IMR-90 (cell line): ENCODE results near the gene ALS2CL. TPM values are rescaled to one million over a fixed set of nuclear protein-coding genes. Genes with fewer than 3 reads are reported as not detected.

ENCODE experiments used
- POLR2A ChIP-seq: IDR thresholded peaks from 2 replicates; pipeline ENCODE4 v1.6.1; 2012; ENCODE audit warnings: mild to moderate bottlenecking, low read depth, low read length
- polyA plus RNA-seq, 3 experiments: library from polyadenylated mRNA; depleted of rRNA; stranded (reverse); fragments of >200 nt; gene quantifications; 2 replicates each; pipeline ENCODE4 v1.2.3, GENCODE V29; 2012; ENCODE audit warnings: low replicate concordance in 1 of 3
- total RNA-seq: library from RNA; depleted of rRNA; stranded (reverse); fragments of >200 nt; gene quantifications from 2 replicates; pipeline ENCODE4 v1.2.3, GENCODE V29; 2012
- TF ChIP-seq, protein P1 (sequence below): conservative IDR thresholded peaks from 2 replicates; pipeline ENCODE4 v1.5.1; 2012; ENCODE audit warnings: mild to moderate bottlenecking, low read depth, low read length, improper control_type of control experiment

Gene ALS2CL
- total and polyA plus RNA-seq, 2 of the 4 experiments (the other 2 are of a cell fraction): 2.2 to 4.8 TPM

DNA sequence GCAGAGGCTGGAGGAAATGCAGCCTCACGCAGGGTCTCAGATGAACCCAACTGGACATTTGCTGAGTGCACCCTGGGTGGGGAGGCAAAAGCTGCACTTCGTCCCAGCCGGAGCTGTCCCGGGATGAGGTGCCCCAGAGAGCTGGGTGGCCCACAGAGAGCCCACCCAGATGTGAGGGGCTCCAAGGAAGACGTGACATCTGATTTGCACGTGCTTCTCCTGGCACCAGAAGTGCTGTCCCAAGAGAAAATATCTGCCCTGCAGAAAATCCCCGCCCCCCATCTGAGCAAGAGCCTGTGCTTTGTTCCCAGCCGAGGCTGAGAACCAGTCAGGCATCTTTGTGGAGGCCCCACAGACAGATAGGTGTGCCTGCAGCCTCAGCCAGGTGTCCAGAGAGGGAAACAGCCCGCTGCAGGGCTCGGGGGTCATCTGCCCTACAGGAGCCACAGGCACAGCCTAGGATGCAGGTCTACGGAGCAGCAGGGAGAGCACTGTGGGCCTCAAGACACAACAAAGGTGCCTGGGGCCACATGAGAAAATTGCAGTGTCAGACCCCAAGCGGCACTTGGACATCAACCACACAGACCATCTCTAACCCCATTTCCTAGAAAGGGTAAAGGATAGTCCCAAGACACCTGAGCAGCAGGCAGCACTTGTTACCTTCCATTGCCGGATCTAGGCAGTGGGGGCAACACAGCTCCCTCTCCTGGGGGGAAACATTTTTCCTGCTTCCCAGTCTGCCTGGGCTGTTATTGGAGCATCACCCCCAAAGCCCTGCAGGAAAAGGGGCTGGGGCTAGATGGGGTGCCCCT lies 13.5 kb upstream of the ALS2CL start (continued):
- TF ChIP-seq, protein P1, sequence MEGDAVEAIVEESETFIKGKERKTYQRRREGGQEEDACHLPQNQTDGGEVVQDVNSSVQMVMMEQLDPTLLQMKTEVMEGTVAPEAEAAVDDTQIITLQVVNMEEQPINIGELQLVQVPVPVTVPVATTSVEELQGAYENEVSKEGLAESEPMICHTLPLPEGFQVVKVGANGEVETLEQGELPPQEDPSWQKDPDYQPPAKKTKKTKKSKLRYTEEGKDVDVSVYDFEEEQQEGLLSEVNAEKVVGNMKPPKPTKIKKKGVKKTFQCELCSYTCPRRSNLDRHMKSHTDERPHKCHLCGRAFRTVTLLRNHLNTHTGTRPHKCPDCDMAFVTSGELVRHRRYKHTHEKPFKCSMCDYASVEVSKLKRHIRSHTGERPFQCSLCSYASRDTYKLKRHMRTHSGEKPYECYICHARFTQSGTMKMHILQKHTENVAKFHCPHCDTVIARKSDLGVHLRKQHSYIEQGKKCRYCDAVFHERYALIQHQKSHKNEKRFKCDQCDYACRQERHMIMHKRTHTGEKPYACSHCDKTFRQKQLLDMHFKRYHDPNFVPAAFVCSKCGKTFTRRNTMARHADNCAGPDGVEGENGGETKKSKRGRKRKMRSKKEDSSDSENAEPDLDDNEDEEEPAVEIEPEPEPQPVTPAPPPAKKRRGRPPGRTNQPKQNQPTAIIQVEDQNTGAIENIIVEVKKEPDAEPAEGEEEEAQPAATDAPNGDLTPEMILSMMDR: no peak
- no peak for TF ChIP-seq POLR2A
